Adrenal gland (tissue), 12 donors: ENCODE data around the gene PSIP1. TPM values are rescaled to one million over a fixed set of nuclear protein-coding genes. Genes with fewer than 3 reads are reported as not detected.

Experiments used
- DNase-seq, 7 donors: peaks; one replicate each; pipeline ENCODE4 v3.0.0-alpha.2; 2019 to 2020
- H3K27ac ChIP-seq, 5 donors: fragments of 200-600 bp; sonication (generic) in 4 of 5; 1 replicate in 3 of 5; 2 replicates in 2 of 5; pipeline versions ENCODE4 v1.5.1 to v1.8.0; 2016 to 2020; ENCODE audit warnings: mild to moderate bottlenecking in 1 of 5
- H3K27me3 ChIP-seq: fragments of 200-600 bp; 2 replicates; pipeline ENCODE4 v1.8.0; 2021
- H3K36me3 ChIP-seq, 2 donors: fragments of 200-600 bp; replicated peaks in 1 of 2; 1 replicate in 1 of 2; 2 replicates in 1 of 2; pipeline versions ENCODE4 v1.5.1 to v1.8.0; 2018 to 2022
- H3K4me1 ChIP-seq, 2 donors: fragments of 200-600 bp; replicated peaks in 1 of 2; 1 replicate in 1 of 2; 2 replicates in 1 of 2; pipeline versions ENCODE4 v1.5.1 to v1.8.0; 2018 to 2021
- H3K4me3 ChIP-seq, 4 donors: fragments of 200-600 bp; sonication (generic) in 3 of 4; one replicate each; pipeline ENCODE4 v1.5.1; 2016 to 2018
- H3K9me3 ChIP-seq, 3 donors: fragments of 200-600 bp; sonication (generic) in 1 of 3; replicated peaks in 1 of 3; 1 replicate in 2 of 3; 2 replicates in 1 of 3; pipeline versions ENCODE4 v1.5.1 to v1.8.0; 2016 to 2021
- POLR2A ChIP-seq, 2 donors: fragments of 450-650 bp; IDR thresholded peaks; one replicate each; pipeline ENCODE4 v1.6.1; 2017; ENCODE audit warnings: antibody characterized with exemption in 2 of 2, mild to moderate bottlenecking in 2 of 2, moderate library complexity in 1 of 2
- WGBS, 4 donors: extraction: QIAGEN DNeasy Blood & Tissue Kit in 2 of 4; methylation state at CpG; one replicate each; pipeline versions ENCODE4 v1.1.5 to v1.1.7; 2013 to 2017; 5-methylcytosine and 5-hydroxymethylcytosine counted together
- intact Hi-C, 2 donors: fragments of 100-400 bp; cut with DNase I; formaldehyde crosslinking; loops; one replicate each; pipeline versions ENCODE4 v1.14.1 to v1.15.0; 2022 to 2023
- polyA plus RNA-seq, 3 donors: library from polyadenylated mRNA; stranded (reverse); fragments of 200-250 nt in 2 of 3; fragments of 350-450 nt in 1 of 3; fragmentation: Illumina TruSeq in 1 of 3; extraction: RNeasy Lipid Tissue Mini Kit (QIAGEN cat#74804) in 1 of 3; gene quantifications; one replicate each; pipeline ENCODE4 v1.2.3, GENCODE V29; 2013 to 2014
- small RNA-seq, 2 donors: library from RNA; depleted of rRNA; stranded (forward); fragments of <200 nt; gene quantifications; one replicate each; pipeline ENCODE3, GENCODE V24; 2016
- total RNA-seq, 9 donors: library from RNA; depleted of rRNA in 4 of 9; stranded (reverse); fragments of >200 nt in 4 of 9; fragments of 120-200 nt in 1 of 9; fragmentation: NEBNext Ultra II Directional in 1 of 9; extraction: Animal tissue kit (Norgen Biotek cat#: 25700) in 1 of 9; gene quantifications; one replicate each; pipeline versions ENCODE4 v1.1.0 to v1.2.4, GENCODE V29; 2013 to 2023
- TF ChIP-seq, protein P1 (sequence below), 6 experiments: fragments of 450-650 bp in 4 of 6; fragments of 200-600 bp in 2 of 6; sonication (generic) in 1 of 6; IDR thresholded peaks; 1 replicate in 5 of 6; 2 replicates in 1 of 6; pipeline versions ENCODE4 v1.5.1 to v1.8.0; 2016 to 2021; ENCODE audit warnings: antibody characterized with exemption in 6 of 6, mild to moderate bottlenecking in 2 of 6, moderate library complexity in 1 of 6
- donor health status: healthy with polysubstance abuse.
- donor health status: Bipolar disorder and iron deficiency.
- donor health status: DM: yes; HTN: yes; CAD: no.
- donor health status: DM: no; HTN: no; CAD: no.
- donor health status: DM: no; HTN: no; CAD: no.
- donor health status: DM: yes; HTN: yes; CAD: no.

The PSIP1 gene
- total and polyA plus RNA-seq, 12 donors, result 25.0 to 132 (median 40.3) TPM

DNA sequence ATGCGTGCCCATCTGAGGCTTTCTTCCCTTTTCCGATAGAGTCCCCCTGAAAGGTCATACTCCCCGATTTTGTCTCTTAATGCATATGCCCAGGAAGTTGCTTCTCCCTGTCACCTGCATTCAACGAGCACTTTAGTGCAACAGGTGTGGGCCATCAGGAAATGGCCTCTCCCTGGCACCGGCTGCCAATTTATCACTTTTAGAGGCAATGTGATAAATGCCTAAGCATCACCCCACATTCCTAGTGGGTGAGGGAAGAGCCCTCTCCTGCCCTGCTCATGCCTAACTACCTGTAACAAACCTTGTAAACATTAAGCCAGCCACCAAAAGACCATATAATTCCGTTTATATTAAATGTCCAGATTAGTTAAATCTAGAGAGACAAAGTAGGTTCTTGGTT is 89.2 kb downstream of the PSIP1 start:
- DNase-seq, result no peak
- peaks cover 17 to 33% of the 10 kb centered on the region in 2 donors for H3K4me1 ChIP-seq
- peaks cover 0 to 14% of the 10 kb centered on the region in 2 donors for H3K36me3 ChIP-seq
- no peak overlapping the region for H3K4me3 ChIP-seq
- 85 to 91% (median 90%) methylated on average over 6 of the region's 6 CpGs for WGBS, 4 donors
- H3K9me3 ChIP-seq, result no peaks in the 10 kb centered on the region
- intact Hi-C loops, result loop anchor here in 1 of 2 donors (10.0 kb wide), 1 partner anchor 117 kb away; the partner anchor contains the start of gene TTC39B
- H3K27ac ChIP-seq, result no peak overlapping the region
- TF ChIP-seq, protein P1, sequence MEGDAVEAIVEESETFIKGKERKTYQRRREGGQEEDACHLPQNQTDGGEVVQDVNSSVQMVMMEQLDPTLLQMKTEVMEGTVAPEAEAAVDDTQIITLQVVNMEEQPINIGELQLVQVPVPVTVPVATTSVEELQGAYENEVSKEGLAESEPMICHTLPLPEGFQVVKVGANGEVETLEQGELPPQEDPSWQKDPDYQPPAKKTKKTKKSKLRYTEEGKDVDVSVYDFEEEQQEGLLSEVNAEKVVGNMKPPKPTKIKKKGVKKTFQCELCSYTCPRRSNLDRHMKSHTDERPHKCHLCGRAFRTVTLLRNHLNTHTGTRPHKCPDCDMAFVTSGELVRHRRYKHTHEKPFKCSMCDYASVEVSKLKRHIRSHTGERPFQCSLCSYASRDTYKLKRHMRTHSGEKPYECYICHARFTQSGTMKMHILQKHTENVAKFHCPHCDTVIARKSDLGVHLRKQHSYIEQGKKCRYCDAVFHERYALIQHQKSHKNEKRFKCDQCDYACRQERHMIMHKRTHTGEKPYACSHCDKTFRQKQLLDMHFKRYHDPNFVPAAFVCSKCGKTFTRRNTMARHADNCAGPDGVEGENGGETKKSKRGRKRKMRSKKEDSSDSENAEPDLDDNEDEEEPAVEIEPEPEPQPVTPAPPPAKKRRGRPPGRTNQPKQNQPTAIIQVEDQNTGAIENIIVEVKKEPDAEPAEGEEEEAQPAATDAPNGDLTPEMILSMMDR (IDR thresholded peaks at IDR 0.05), result no peak
- H3K27me3 ChIP-seq, result no peaks in the 10 kb centered on the region

DNA sequence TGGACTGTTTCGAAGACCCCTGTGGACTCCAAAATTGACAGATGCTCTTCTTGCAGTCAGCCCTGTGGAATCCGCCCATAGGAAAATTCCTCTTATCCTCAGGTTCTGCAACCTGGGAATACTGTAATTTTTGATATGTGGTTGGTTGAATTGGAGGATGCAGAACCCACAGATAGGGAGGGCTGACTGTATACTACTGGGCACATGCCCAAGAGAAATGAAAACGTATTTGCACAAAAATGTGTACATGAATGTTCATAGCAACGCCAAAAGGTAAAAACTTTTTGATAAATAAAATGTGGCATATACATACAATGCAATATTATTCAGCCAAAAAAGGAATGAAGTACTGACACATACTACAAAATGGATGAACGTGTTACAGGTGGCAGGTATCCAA is 90.0 kb downstream of the PSIP1 start:
- Histone ChIP-seq H3K36me3 (peaks cover 0 to 14% of the 10 kb centered on the region in 2 donors), H3K27ac (no peak overlapping the region), H3K4me3 (no peak overlapping the region), H3K4me1 (peaks cover 14 to 26% of the 10 kb centered on the region in 2 donors), H3K9me3 (no peaks in the 10 kb centered on the region), H3K27me3 (no peaks in the 10 kb centered on the region)
- 54 to 86% (median 76%) methylated on average over 5 of the region's 5 CpGs for WGBS, 4 donors
- no peak for DNase-seq
- TF ChIP-seq POLR2A (IDR thresholded peaks at IDR 0.05), result no peak
- TF ChIP-seq, protein P1 (IDR thresholded peaks at IDR 0.05), result no peak
- intact Hi-C loops, result loop anchor here in 1 of 2 donors (10.0 kb wide), 1 partner anchor 116 kb away; the partner anchor contains the start of gene TTC39B

DNA sequence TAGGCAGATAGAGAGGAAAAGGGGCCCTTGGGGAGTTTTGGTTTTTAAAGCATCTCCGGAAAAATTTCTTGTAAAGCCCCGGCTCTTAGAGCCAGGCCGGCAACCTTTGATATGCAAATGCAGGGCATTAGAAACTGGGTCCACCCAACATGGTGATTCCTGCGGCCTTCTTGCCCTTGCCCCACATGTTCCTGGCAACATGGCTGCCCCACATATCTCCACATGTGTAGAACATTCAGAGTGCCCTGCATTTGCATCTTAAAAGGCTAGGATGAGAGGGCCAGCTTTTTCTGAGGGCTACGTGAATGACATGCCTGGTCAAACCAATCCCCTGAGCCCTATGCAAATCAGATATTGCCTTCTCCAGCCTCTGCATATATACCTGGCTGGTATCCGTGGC is 93.1 kb downstream of the PSIP1 start:
- DNase-seq, result no peak
- Histone ChIP-seq H3K9me3 (no peaks in the 10 kb centered on the region), H3K27ac (no peak overlapping the region), H3K4me3 (no peak overlapping the region), H3K4me1 (peaks cover 0 to 3% of the 10 kb centered on the region in 2 donors), H3K36me3 (no peaks in the 10 kb centered on the region), H3K27me3 (no peaks in the 10 kb centered on the region)
- TF ChIP-seq, protein P1 (IDR thresholded peaks at IDR 0.05), result no peak
- TF ChIP-seq POLR2A (IDR thresholded peaks at IDR 0.05), result no peak
- intact Hi-C loops, result loop anchor here in 1 of 2 donors (5.0 kb wide), 1 partner anchor 205 kb away; no protein-coding TSS in a partner anchor
- WGBS, 4 donors, result 75 to 82% (median 78%) methylated on average over 6 of the region's 6 CpGs

DNA sequence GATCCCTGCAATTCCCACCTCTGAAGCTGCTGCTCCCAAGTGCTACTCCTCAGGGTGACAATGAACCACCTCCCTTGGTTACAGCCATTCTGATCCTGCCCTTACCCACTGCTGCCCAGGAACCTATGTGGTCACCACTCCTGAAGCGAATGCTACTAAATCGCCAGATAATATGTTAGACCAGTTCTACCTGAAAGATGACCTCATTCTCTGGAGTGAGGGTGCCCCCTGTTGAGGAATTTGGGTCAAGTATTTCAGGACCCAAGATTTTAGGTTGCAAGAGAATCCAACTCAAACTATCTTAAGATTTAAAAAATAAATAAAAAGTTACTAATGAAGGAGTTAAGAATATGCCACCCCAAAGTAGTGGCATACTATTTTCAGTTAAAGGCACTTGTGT is 93.9 kb downstream of the PSIP1 start:
- H3K4me3 ChIP-seq, result no peak overlapping the region
- no peaks in the 10 kb centered on the region for H3K36me3 ChIP-seq
- intact Hi-C loops, result loop anchor here in 1 of 2 donors (5.0 kb wide), 1 partner anchor 205 kb away; no protein-coding TSS in a partner anchor
- peaks cover 0 to under 1% of the 10 kb centered on the region in 2 donors for H3K4me1 ChIP-seq
- WGBS, 4 donors, result 56 to 72% (median 60%) methylated on average over 2 of the region's 2 CpGs
- DNase-seq, result peak in 3 of 7 donors; percentile 23 to 45 (median 38)
- TF ChIP-seq POLR2A (IDR thresholded peaks at IDR 0.05), result no peak
- TF ChIP-seq, protein P1 (IDR thresholded peaks at IDR 0.05), result peak in 5 of 6 experiments; percentile 8 to 45 (median 37)
- H3K27me3 ChIP-seq, result no peaks in the 10 kb centered on the region
- no peak overlapping the region for H3K27ac ChIP-seq
- no peaks in the 10 kb centered on the region for H3K9me3 ChIP-seq

Small RNAs within 50 kb of the gene (small RNA-seq; reads per million reads assigned to genes)
- 0 reads per million in 2 donors for gene AL513423.1
- 0 reads per million in 2 donors for gene RN7SL98P
- gene RNU6-246P, result 0 reads per million in 2 donors
- gene RNU6-319P, result 0 reads per million in 2 donors

Other genes with a start within 250 kb of the PSIP1 start
- 10 to 100 TPM in 6 of 9 donors, 1 to 10 TPM in 3; 6.8 to 14.4 (median 12.5) TPM for gene TTC39B, start 203.8 kb downstream of the PSIP1 start, total RNA-seq
- gene TTC39B, start 203.8 kb downstream of the PSIP1 start, polyA plus RNA-seq, result 1 to 10 TPM; 3.7 to 6.8 (median 4.9) TPM
- 10 to 100 TPM; 25.8 to 62.2 (median 44.1) TPM for gene SNAPC3, start 88.1 kb downstream of the PSIP1 start, total RNA-seq
- 10 to 100 TPM in 2 of 3 donors, 1 to 10 TPM in 1; 9.8 to 48.9 (median 21.6) TPM for gene SNAPC3, start 88.1 kb downstream of the PSIP1 start, polyA plus RNA-seq
- gene CCDC171, start 42.1 kb upstream of the PSIP1 start, total RNA-seq, result 1 to 10 TPM; 1.2 to 4.9 (median 2.3) TPM
- 1 to 10 TPM; 1.4 to 4.1 (median 3.2) TPM for gene CCDC171, start 42.1 kb upstream of the PSIP1 start, polyA plus RNA-seq